Stimulated activated CD8-positive, alpha-beta memory T cell treated with anti-CD3 and anti-CD28 coated beads, Interleukin-12 subunit alpha, Interleukin-12 subunit beta, amount 100 ng/mL, for 24 hours (primary cell): Measurements from ENCODE around the gene SHMT2.

Source experiments
- DNase-seq: peaks from one replicate; pipeline ENCODE4 v3.0.0-alpha.2; 2020; ENCODE audit errors: extremely low read depth

Gene SHMT2

DNA sequence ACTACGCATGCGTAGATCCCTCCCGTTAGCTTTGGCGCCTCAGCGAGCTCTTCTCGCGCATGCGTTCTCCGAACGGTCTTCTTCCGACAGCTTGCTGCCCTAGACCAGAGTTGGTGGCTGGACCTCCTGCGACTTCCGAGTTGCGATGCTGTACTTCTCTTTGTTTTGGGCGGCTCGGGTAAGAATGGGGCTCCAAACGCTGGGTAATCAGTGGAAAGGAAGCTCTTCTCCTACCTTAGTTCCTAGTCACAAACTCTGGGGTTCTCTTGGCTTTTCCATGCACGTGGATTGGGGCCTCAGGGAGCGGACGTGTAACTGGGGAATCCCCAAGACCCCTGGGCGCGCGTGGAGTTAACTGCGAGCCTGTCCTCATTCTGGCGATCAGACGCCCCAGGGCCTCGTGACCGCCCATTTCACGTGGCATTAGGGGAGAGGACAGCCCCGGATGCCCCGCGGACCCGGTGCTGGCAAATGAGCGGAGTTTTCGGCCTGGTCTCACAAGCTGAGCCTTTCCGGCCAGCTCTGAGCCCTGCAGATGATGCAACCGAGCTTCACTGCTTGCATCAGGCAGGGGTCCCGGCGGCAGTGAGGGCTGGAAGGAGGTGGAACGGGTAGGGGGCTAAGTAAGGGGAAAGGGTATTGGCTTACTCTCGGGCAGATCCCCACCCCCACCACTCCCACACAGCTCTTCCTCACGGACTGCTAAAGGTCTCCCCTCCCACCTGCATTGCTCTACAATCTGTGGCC is at the start of gene SHMT2:
SHMT2 (plus strand) TSS at position 78 of the 747 bp plus-strand sequence; CDS start at position 146, 68 bp downstream.
- DNase-seq = peak; percentile 92

DNA sequence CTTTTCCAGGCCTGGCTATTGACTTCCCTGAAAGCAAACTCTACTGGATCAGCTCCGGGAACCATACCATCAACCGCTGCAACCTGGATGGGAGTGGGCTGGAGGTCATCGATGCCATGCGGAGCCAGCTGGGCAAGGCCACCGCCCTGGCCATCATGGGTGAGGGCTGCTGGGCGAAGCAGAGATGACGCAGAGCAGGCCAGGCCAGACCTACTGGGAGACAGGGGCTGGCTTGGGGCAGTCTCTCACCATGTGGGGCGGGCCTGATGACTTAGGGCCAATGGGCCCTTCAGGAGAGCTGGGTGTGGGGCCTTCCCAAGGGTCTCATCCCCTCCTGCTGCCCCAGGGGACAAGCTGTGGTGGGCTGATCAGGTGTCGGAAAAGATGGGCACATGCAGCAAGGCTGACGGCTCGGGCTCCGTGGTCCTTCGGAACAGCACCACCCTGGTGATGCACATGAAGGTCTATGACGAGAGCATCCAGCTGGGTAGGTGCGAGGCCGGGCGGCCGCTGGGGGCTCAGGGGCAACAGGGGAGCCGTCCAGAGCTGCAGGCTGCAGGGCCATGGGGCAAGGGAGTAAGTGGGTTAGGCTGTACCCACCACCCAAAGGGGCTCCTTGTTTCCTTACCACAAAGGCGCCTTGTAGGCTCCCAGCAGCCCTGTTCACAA is 49.1 kb upstream of the SHMT2 start:
- DNase-seq = no peak

- DNase-seq = no peak
Observed at GRCh38 chr12:57181072-57181471, 48.4 kb upstream of the SHMT2 start.

GRCh38 chr12:57181561-57182155 is 47.9 kb upstream of the SHMT2 start:
- DNase-seq = no peak

- DNase-seq = peak; percentile 35
Observed at GRCh38 chr12:57182918-57183575, 46.5 kb upstream of the SHMT2 start.

- no peak for DNase-seq
Observed at GRCh38 chr12:57183939-57184725, 45.4 kb upstream of the SHMT2 start.

DNA sequence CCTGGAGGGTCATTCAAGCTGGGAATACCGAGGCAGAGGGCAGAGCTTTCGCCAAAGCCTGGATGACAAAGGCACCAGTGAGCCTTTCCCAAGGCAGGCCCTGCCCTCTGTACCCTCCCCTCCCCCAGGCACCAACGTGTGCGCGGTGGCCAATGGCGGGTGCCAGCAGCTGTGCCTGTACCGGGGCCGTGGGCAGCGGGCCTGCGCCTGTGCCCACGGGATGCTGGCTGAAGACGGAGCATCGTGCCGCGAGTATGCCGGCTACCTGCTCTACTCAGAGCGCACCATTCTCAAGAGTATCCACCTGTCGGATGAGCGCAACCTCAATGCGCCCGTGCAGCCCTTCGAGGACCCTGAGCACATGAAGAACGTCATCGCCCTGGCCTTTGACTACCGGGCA is 44.1 kb upstream of the SHMT2 start:
- no peak for DNase-seq

- DNase-seq = no peak
Observed at GRCh38 chr12:57185906-57186508, 43.5 kb upstream of the SHMT2 start.

DNA sequence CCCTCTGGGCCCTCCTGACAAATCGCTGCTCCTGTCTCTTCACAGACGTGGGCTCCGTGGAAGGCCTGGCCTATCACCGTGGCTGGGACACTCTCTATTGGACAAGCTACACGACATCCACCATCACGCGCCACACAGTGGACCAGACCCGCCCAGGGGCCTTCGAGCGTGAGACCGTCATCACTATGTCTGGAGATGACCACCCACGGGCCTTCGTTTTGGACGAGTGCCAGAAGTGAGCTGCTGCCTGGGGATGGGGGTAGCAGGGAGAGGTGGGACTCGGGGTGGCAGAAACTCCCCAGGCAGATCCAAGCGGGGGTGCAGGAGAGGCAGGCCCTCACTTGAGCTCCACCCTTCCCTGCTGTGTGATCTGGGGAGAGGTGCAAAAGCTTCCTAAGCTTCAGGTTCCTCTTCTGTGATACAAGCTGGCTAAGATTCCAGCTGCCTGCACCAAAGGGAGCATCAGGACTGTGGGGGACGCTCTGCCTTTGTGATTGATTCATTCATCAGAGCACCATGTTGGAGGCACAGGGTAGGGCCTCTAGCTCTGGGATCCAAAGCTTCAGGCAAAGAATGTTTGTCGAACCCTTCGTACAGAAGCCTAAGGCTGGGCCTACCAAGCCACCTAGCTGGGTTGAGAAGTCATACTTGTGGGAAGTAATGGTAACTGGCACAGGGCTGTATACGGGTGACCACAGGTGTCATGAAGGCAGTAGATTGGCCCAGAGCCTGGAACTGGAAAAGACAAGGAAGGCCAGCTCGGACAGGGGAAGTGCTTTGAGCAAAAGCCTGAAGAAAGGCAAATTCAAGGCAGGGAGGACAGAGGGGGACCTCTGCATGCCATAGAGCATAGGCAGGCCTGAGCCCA is 42.1 kb upstream of the SHMT2 start:
- no peak for DNase-seq

GRCh38 chr12:57188090-57188425 is 41.5 kb upstream of the SHMT2 start:
- DNase-seq = no peak

GRCh38 chr12:57190037-57190436 is 39.5 kb upstream of the SHMT2 start:
- no peak for DNase-seq

- no peak for DNase-seq
Observed at GRCh38 chr12:57190821-57191220, 38.7 kb upstream of the SHMT2 start.

DNA sequence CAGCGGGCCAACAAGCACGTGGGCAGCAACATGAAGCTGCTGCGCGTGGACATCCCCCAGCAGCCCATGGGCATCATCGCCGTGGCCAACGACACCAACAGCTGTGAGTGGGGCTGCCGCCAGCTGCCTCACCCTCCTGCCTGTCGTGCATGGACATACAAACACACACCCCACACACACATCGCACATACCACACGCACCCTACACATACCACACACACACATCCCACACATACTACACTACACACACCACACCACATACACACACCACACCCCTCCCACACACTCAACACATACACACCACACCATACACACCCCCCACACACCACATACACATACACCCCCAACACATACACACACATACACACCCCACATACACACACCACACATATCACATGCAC is 38.1 kb upstream of the SHMT2 start:
- DNase-seq = no peak

DNA sequence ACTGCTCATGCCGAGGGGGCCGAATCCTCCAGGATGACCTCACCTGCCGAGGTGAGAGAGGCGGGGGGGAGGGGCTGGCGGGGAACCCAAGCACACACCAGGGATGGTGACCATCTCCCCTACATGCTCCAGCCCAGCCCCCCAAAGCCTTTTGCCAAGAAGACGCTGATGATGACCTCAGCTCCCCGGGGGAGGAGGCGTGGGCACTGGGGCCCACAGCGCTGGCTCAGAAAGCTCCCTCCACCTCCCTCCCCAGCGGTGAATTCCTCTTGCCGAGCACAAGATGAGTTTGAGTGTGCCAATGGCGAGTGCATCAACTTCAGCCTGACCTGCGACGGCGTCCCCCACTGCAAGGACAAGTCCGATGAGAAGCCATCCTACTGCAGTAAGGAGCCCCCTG is 36.6 kb upstream of the SHMT2 start:
- DNase-seq = no peak

DNA sequence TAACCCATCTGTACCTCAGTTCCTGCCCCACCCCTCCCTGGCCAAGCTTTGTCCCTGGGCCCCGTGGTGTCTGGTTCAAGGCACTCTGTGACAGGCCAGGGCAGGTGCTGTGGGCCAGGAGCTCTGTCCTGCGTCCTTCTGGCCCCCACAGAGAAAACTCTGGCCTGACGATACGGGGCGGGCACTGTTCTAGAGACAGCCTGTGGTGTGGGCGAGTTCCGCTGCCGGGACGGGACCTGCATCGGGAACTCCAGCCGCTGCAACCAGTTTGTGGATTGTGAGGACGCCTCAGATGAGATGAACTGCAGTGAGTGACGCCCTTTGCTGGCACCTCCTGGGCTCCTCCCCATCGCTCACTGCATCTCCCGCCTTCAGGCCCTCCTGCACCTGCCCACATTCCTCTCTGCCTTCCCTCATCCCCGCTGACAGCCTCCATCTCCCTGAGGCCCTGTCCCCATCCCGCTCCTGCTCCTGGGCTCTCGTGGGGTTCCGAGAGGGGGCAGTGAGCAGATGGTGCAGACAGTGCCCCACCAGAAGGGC is 35.7 kb upstream of the SHMT2 start:
- no peak for DNase-seq

GRCh38 chr12:57194253-57194652 is 35.3 kb upstream of the SHMT2 start:
- no peak for DNase-seq

DNA sequence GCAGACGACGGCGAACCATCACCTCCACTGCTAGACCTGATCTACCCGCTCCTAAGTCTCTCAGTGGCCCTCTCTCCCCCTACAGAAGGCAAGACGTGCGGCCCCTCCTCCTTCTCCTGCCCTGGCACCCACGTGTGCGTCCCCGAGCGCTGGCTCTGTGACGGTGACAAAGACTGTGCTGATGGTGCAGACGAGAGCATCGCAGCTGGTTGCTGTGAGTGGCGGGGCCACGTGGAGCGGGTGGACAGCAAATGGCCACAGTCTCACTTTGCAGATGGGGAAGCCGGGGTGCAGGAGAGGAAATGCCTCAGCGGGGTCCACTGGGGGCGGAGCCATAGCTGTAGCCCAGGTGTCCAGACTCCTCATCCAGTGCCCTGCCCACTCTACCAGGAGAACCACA is 34.3 kb upstream of the SHMT2 start:
- DNase-seq = no peak

DNA sequence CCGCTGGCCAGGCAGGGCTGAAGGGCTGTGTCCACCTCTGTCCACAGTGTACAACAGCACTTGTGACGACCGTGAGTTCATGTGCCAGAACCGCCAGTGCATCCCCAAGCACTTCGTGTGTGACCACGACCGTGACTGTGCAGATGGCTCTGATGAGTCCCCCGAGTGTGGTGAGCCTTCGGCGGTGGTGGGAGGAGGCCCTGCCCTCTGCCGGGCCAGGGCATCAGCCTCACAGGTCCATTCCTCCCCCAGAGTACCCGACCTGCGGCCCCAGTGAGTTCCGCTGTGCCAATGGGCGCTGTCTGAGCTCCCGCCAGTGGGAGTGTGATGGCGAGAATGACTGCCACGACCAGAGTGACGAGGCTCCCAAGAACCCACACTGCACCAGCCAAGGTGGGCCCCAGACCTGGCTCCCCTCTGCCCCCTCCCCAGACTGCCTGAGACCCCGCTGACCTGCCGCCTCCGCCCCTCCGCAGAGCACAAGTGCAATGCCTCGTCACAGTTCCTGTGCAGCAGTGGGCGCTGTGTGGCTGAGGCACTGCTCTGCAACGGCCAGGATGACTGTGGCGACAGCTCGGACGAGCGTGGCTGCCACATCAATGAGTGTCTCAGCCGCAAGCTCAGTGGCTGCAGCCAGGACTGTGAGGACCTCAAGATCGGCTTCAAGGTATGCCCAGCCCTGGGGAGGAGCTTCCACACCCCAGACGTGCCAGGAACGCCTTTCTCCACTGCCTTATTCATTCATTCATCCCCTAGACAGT is 33.7 kb upstream of the SHMT2 start:
- no peak for DNase-seq

DNA sequence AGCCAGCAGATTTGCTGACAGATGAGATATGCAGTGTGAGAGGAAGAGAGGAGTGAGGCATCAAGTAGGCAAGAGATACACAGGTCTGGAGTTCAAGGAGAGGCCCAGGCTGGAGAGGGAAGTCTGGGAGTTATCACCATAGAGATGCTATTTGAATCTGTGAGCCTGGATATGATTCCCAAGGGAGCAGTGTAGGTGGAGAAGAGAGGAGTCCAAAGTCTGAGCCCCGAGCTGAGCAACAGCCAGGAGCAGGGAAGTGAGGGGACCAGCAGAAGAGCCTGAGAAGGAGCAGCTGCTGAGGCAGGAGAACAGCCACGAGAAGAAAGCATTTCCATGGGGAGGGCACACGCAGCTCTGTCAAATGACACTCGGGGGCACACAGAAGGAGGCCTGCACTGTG is 33.1 kb upstream of the SHMT2 start:
- DNase-seq = no peak
